GM12878 (cell line): ENCODE measurements around the gene ASIC3. TPM values are rescaled to one million over a fixed set of nuclear protein-coding genes. Genes with fewer than 3 reads are reported as not detected.

Source experiments
- CHD4 ChIP-seq: fragments of 200-600 bp; sonication (generic); IDR thresholded peaks from 2 replicates; pipeline ENCODE4 v1.6.1; 2016; ENCODE audit warnings: mild to moderate bottlenecking
- ESRRA ChIP-seq: IDR thresholded peaks from 2 replicates; pipeline ENCODE4 v1.6.1; 2012; ENCODE audit warnings: mild to moderate bottlenecking, low read length, improper control_type of control experiment
- NR2C2 ChIP-seq: IDR thresholded peaks from 2 replicates; pipeline ENCODE4 v1.6.1; 2011; ENCODE audit warnings: borderline replicate concordance, low read depth; ENCODE audit not compliant: control insufficient read depth, insufficient read length
- POU2F2 ChIP-seq: IDR thresholded peaks from 3 replicates; pipeline ENCODE4 v1.6.1; 2011; ENCODE audit warnings: low read depth, mild to moderate bottlenecking, low read length, borderline replicate concordance
- RCOR1 ChIP-seq: conservative IDR thresholded peaks from 2 replicates; pipeline ENCODE4 v1.6.1; 2012; ENCODE audit warnings: low read depth, low read length, improper control_type of control experiment
- RELA ChIP-seq: fragments of 450-650 bp; IDR thresholded peaks from 2 replicates; pipeline ENCODE4 v1.8.0; 2014; ENCODE audit warnings: borderline replicate concordance; ENCODE audit not compliant: partially characterized antibody
- SP1 ChIP-seq: IDR thresholded peaks from one replicate; pipeline ENCODE4 v1.6.1; 2011; ENCODE audit warnings: low read depth, low read length
- WRNIP1 ChIP-seq: IDR thresholded peaks from 2 replicates; pipeline ENCODE4 v1.6.1; 2011; ENCODE audit warnings: low read depth, low read length, improper control_type of control experiment, borderline replicate concordance
- polyA plus RNA-seq, 11 experiments: library from polyadenylated mRNA; depleted of rRNA in 4 of 11; unstranded in 6 of 11; stranded (reverse) in 5 of 11; fragments of >200 nt; fragmentation: Nextera tagmentation in 4 of 11; fragmentation: Illumina TruSeq in 1 of 11; extraction: Ambion mirVana in 4 of 11; extraction: Trizol in 1 of 11; gene quantifications; 1 replicate in 1 of 11; 2 replicates in 10 of 11; pipeline versions ENCODE4 v1.2.1 to v1.2.3, GENCODE V29; 2011 to 2016; ENCODE audit warnings: inconsistent platforms in 2 of 11, missing spikeins in 2 of 11, low read depth in 1 of 11
- total RNA-seq, 4 experiments: library from RNA; depleted of rRNA in 3 of 4; stranded (reverse); fragments of >200 nt in 3 of 4; fragmentation: Illumina TruSeq in 1 of 4; extraction: Trizol in 1 of 4; gene quantifications; 2 replicates each; pipeline versions ENCODE4 v1.2.1 to v1.2.3, GENCODE V29; 2013 to 2021
- TF ChIP-seq, protein P1 (sequence below): fragments of 450-650 bp; formaldehyde crosslinking; IDR thresholded peaks from 2 replicates; pipeline ENCODE4 v1.5.0; 2022; ENCODE audit warnings: mild to moderate bottlenecking, missing genetic modification characterization
- TF ChIP-seq, protein P2 (sequence below): fragments of 450-650 bp; IDR thresholded peaks from 2 replicates; pipeline ENCODE4 v1.6.1; 2018; ENCODE audit warnings: mild to moderate bottlenecking, low read depth, moderate library complexity; ENCODE audit not compliant: partially characterized antibody
- TF ChIP-seq, protein P3 (sequence below): fragments of 450-650 bp; IDR thresholded peaks from 2 replicates; pipeline ENCODE4 v1.6.1; 2017; ENCODE audit warnings: mild to moderate bottlenecking, moderate library complexity
- TF ChIP-seq, protein P4 (sequence below): IDR thresholded peaks from 2 replicates; pipeline ENCODE4 v1.6.1; 2011; ENCODE audit warnings: mild to moderate bottlenecking, low read depth, low read length, moderate library complexity; ENCODE audit not compliant: insufficient replicate concordance
- TF ChIP-seq, protein P5 (sequence below): fragments of 450-650 bp; IDR thresholded peaks from 2 replicates; pipeline ENCODE4 v1.6.1; 2017; ENCODE audit warnings: antibody characterized with exemption, mild to moderate bottlenecking, moderate library complexity

The ASIC3 gene
- total and polyA plus RNA-seq, 10 of the 15 experiments (the other 5 are each of a cell fraction or from before 2014, with no cell fraction given): 0.07 to 1.0 (median 0.44) TPM; not detected in 4

DNA sequence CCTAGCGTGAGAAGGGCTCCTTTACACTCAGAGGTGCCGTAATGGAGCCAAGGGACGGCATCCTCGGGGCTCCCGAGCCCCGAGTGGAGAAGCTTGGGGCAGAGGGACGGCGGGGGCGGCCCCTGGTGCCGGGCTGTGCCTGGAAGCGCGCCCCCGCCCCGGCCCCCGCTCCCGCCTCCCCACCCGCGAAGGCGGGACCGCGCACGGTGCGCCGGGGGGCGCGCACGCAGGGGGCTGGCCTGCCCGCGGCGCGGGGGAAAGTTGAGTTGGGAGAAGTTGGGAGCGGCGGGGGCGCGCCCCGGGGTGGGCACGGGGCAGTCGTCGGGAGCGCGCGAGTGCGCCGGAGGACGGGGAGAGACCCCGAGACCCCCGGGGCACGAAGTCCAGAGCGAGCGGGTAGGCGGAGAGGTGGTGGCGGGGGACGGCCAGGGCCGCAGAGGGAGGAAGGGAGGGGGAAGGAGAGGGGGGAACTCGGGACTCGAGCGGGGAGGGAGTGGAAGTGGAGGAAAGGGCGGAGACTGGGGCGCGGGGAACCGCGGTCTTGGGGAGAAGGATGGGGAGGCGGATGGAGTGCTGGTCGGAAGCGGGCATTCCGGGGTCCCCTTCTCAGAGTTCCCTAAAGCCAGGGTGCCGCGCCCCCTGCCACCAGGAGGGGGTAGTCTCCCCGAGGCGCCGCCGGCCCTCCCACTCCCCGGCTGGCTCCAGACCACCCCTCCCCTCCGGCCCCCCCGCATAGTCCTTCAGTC, 11.2 kb downstream of the ASIC3 start, which contains the start of gene SLC4A2 (continued):
- TF ChIP-seq, protein P1, sequence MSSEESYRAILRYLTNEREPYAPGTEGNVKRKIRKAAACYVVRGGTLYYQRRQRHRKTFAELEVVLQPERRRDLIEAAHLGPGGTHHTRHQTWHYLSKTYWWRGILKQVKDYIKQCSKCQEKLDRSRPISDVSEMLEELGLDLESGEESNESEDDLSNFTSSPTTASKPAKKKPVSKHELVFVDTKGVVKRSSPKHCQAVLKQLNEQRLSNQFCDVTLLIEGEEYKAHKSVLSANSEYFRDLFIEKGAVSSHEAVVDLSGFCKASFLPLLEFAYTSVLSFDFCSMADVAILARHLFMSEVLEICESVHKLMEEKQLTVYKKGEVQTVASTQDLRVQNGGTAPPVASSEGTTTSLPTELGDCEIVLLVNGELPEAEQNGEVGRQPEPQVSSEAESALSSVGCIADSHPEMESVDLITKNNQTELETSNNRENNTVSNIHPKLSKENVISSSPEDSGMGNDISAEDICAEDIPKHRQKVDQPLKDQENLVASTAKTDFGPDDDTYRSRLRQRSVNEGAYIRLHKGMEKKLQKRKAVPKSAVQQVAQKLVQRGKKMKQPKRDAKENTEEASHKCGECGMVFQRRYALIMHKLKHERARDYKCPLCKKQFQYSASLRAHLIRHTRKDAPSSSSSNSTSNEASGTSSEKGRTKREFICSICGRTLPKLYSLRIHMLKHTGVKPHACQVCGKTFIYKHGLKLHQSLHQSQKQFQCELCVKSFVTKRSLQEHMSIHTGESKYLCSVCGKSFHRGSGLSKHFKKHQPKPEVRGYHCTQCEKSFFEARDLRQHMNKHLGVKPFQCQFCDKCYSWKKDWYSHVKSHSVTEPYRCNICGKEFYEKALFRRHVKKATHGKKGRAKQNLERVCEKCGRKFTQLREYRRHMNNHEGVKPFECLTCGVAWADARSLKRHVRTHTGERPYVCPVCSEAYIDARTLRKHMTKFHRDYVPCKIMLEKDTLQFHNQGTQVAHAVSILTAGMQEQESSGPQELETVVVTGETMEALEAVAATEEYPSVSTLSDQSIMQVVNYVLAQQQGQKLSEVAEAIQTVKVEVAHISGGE (CRISPR knock-in tag): no peak
- TF ChIP-seq POU2F2: no peak
- TF ChIP-seq SP1: no peak
- TF ChIP-seq, protein P2, sequence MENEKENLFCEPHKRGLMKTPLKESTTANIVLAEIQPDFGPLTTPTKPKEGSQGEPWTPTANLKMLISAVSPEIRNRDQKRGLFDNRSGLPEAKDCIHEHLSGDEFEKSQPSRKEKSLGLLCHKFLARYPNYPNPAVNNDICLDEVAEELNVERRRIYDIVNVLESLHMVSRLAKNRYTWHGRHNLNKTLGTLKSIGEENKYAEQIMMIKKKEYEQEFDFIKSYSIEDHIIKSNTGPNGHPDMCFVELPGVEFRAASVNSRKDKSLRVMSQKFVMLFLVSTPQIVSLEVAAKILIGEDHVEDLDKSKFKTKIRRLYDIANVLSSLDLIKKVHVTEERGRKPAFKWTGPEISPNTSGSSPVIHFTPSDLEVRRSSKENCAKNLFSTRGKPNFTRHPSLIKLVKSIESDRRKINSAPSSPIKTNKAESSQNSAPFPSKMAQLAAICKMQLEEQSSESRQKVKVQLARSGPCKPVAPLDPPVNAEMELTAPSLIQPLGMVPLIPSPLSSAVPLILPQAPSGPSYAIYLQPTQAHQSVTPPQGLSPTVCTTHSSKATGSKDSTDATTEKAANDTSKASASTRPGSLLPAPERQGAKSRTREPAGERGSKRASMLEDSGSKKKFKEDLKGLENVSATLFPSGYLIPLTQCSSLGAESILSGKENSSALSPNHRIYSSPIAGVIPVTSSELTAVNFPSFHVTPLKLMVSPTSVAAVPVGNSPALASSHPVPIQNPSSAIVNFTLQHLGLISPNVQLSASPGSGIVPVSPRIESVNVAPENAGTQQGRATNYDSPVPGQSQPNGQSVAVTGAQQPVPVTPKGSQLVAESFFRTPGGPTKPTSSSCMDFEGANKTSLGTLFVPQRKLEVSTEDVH: no peak
- no peak for TF ChIP-seq ESRRA
- TF ChIP-seq RCOR1: no peak
- TF ChIP-seq NR2C2: no peak
- TF ChIP-seq RELA: no peak
- TF ChIP-seq WRNIP1: no peak
- TF ChIP-seq, protein P3, sequence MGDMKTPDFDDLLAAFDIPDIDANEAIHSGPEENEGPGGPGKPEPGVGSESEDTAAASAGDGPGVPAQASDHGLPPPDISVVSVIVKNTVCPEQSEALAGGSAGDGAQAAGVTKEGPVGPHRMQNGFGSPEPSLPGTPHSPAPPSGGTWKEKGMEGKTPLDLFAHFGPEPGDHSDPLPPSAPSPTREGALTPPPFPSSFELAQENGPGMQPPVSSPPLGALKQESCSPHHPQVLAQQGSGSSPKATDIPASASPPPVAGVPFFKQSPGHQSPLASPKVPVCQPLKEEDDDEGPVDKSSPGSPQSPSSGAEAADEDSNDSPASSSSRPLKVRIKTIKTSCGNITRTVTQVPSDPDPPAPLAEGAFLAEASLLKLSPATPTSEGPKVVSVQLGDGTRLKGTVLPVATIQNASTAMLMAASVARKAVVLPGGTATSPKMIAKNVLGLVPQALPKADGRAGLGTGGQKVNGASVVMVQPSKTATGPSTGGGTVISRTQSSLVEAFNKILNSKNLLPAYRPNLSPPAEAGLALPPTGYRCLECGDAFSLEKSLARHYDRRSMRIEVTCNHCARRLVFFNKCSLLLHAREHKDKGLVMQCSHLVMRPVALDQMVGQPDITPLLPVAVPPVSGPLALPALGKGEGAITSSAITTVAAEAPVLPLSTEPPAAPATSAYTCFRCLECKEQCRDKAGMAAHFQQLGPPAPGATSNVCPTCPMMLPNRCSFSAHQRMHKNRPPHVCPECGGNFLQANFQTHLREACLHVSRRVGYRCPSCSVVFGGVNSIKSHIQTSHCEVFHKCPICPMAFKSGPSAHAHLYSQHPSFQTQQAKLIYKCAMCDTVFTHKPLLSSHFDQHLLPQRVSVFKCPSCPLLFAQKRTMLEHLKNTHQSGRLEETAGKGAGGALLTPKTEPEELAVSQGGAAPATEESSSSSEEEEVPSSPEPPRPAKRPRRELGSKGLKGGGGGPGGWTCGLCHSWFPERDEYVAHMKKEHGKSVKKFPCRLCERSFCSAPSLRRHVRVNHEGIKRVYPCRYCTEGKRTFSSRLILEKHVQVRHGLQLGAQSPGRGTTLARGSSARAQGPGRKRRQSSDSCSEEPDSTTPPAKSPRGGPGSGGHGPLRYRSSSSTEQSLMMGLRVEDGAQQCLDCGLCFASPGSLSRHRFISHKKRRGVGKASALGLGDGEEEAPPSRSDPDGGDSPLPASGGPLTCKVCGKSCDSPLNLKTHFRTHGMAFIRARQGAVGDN: no peak
- TF ChIP-seq, protein P4, sequence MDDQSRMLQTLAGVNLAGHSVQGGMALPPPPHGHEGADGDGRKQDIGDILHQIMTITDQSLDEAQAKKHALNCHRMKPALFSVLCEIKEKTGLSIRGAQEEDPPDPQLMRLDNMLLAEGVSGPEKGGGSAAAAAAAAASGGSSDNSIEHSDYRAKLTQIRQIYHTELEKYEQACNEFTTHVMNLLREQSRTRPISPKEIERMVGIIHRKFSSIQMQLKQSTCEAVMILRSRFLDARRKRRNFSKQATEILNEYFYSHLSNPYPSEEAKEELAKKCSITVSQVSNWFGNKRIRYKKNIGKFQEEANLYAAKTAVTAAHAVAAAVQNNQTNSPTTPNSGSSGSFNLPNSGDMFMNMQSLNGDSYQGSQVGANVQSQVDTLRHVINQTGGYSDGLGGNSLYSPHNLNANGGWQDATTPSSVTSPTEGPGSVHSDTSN: no peak
- TF ChIP-seq CHD4: no peak
- TF ChIP-seq, protein P5, sequence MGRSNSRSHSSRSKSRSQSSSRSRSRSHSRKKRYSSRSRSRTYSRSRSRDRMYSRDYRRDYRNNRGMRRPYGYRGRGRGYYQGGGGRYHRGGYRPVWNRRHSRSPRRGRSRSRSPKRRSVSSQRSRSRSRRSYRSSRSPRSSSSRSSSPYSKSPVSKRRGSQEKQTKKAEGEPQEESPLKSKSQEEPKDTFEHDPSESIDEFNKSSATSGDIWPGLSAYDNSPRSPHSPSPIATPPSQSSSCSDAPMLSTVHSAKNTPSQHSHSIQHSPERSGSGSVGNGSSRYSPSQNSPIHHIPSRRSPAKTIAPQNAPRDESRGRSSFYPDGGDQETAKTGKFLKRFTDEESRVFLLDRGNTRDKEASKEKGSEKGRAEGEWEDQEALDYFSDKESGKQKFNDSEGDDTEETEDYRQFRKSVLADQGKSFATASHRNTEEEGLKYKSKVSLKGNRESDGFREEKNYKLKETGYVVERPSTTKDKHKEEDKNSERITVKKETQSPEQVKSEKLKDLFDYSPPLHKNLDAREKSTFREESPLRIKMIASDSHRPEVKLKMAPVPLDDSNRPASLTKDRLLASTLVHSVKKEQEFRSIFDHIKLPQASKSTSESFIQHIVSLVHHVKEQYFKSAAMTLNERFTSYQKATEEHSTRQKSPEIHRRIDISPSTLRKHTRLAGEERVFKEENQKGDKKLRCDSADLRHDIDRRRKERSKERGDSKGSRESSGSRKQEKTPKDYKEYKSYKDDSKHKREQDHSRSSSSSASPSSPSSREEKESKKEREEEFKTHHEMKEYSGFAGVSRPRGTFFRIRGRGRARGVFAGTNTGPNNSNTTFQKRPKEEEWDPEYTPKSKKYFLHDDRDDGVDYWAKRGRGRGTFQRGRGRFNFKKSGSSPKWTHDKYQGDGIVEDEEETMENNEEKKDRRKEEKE: no peak
